Activated naive CD4-positive, alpha-beta T cell (primary cell): Measurements from ENCODE around the gene COQ5.
"Not testable (repeated sequence)": the region's sequence is repeated elsewhere in the genome, so short reads cannot be mapped to it uniquely, and the experiment has no call there.

Source experiments
- DNase-seq, 4 experiments: peaks; one replicate each; lab custom pipeline; 2025; lab: John Stamatoyannopoulos, UW

COQ5 gene, protein sequence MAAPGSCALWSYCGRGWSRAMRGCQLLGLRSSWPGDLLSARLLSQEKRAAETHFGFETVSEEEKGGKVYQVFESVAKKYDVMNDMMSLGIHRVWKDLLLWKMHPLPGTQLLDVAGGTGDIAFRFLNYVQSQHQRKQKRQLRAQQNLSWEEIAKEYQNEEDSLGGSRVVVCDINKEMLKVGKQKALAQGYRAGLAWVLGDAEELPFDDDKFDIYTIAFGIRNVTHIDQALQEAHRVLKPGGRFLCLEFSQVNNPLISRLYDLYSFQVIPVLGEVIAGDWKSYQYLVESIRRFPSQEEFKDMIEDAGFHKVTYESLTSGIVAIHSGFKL

DNA sequence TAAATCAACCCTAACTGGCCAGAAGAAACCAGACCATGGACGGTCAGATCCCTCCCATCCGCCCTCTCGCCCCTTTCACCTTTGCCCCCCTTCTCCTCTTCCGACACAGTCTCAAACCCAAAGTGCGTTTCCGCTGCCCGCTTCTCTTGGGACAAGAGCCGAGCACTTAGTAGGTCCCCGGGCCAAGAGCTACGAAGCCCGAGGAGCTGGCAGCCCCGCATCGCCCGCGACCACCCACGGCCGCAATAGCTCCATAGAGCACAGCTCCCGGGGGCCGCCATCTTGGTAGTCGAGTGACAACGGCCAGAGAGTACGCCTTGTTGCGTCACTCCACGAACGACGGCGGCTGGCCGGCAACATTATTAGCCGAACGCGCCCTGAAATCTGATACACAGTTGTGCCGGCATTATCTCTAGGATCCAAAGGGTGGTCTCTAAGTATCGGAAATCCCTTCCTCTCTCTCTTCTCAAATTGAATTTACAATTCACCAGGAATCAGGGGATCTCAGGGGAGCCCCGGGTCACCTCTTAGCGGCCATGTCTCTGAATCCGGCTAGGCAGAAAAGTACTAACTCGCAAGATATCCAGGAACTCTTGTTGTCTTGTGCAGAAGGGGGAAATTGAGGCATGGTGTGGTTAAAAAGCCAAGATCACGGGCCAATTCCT is at the start of gene COQ5:
TSS of gene COQ5 (minus strand) at position 298 of the 665 bp plus-strand sequence. CDS start at position 281, 17 bp downstream.
- peak; percentile 48 to 77 (median 68) for DNase-seq

DNA sequence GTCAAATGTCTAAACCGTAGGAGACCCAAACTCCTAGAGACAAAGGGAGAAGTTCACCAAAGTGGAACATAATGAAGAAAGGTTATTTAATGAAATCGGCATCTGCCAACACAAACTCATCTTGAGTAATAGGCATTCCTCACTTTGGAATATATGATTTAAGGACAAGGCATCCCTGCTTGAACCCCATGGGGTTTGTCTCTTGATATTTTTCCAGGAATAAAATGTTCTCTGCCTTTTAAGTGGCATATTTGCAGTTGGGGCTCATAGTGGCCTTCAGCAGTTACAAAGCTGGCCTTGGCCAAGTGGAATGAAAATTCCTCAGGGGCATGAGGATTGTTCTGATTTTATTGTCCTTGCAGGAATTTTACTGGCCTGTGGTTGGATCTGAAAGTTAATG is 45.1 kb upstream of the COQ5 start:
- DNase-seq: no peak

DNA sequence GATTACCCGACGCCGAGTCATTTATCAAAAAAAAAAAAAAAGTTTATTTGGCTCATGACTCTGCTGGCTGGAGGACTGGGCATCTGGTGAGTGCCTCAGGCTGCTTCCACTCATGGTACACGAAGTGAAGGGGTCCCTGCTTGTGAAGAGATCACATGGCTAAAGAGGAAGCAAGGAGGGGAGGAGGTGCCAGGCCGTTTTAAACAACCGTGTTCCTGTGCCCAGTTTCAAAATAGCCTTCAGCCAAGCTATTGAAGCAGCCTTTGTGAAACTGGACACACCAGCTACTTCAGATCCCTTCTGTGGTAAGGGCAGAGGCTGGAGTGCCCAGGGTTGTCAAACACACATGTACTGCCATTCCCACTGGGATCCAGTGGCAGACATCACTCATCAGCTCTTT is 44.6 kb upstream of the COQ5 start:
- DNase-seq: no peak

DNA sequence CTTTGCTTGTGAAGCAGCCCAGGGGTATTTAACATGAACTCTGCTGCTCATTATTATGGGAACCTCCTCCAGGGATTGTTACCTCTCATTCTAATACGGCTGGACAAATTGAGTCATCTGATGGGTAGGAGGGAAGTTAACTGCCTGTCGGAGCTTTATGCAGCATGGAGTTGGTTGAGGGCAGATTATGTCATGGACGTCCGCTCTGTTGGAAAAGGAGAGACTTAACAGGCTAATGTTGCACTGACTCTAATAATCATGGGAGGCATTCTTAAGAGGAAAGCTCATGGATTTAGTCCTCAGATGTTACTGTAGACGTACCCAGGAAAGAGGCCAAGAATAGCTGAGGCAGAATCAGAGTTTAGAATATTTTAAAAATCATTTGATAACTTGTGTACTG is 42.3 kb upstream of the COQ5 start:
- no peak for DNase-seq

DNA sequence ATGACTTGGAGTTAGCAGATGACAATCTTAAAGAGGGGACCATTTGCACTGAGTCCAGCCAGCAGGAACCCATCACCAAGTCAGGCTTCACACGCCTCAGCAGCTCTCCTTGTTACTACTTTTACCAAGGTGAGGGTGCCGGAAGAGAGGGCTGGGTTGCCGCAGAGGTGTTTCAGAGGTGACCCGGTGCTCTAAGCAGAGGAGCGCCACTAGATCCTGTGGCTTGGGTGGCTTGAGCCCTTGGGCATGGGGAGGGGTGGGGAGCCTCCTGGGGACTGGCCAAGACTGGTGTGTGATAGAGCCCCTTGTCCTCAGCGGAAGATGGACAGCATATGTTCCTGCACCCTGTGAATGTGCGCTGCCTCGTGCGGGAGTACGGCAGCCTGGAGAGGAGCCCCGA is 34.5 kb upstream of the COQ5 start:
- DNase-seq: no peak

DNA sequence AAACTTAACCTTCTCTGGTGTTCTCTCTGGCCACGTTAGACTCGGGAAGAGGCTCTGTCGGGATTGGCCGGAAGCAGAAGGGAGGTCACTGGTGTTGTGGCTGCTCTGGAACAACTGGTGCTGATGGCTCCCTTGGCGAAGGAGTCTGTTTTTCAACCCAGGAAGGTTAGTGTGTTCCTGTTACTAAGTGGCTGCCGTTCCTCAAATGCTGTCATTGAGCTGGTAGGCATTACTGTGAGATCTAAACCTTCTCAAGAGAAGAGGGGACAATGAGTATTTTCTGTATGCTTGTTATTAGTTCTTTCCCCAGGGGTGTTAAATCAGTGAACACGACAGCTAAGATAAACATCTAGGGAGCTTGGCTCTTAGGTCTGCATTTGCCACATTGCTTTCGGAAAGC is 33.9 kb upstream of the COQ5 start:
- DNase-seq: no peak

DNA sequence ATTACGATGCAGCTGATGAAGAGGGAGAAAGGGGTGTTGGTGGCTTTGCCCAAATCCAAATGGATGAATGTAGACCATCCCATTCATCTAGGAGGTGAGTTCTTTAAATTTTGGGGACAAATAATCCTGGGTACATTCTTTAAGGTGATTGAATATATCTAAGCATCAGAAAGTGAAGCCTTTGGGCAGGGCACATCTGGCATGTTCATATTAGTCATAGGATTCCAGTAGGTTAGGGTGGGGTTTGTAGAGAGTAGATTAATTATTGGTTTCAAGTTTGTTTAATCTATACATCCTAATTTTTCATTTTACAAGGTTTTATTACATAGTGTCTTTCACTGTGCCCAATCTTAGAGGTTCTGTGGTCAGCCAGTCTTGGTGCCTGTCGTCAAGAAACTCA is 28.6 kb upstream of the COQ5 start:
- DNase-seq: no peak

DNA sequence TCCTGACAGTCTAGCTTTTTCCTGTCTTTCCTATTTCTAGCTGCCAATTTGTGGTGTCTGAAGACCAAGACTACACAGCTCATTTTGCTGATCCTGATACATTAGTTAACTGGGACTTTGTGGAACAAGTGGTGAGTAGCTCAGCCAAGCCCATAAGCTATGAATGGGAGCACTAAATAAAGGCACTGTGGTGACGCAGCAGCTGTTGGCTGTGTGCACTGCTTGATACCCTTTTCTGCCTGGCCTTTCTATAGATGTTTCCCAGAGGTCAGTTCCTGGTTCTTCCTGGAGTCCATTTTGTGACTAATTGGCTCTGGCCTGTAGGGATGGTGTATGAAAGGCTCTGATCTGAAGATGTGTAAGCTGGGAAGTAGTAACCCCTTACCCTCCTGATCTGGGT is 25.7 kb upstream of the COQ5 start:
- DNase-seq: no peak

DNA sequence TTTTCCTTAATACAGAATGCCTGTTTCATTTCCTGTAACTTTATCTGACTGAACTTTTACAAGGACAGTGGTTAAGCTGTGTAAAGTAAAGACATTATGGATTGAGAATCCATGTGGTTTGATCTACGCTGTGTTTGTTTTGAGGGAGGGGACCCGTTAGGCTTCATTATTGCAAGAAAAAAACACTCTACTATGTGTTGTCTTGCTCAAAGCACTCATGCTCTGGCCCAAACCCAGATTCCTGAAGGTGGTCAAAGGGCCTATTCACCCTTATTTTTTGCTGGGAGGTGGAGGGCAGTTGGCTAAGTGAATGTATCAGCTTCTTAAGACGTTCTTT is 17.1 kb upstream of the COQ5 start:
- DNase-seq: no peak

DNA sequence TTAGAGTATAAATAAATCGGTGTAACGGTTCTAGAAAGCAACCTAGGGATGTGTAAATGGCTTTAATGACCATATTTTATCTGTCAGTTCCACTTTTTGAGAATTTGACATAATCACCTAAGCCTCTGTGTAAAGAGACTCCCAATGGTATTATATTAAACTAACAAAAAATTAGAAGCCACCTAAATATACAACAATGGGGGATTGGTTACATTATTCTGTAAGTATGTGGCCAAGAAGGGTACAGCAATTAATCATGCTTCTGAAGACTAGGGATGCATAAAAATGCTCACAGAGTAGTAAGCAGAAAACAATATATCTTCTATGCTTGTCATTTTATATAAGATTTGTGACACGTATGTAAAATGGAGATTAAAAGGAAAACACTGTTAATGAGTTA is 15.7 kb upstream of the COQ5 start:
- no peak for DNase-seq

DNA sequence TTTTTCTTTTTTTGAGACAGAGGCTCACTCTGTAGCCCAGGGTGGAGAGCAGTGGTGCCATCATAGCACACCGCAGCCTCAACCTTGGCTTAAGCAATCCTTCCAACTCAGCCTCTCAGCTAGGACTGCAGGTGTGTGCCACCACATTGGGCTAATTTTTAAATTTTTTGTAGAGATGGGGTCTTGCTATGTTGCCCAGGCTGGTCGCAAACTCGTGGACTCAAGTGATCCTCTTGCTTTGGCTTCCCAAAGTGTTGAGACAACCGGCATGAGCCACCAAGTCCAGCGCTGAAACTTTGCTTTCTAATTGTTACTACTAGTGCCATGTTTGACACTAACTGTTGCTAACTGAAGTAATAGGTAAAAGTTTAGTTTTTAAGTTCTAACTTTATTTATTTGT is 13.2 kb upstream of the COQ5 start:
- no peak for DNase-seq

DNA sequence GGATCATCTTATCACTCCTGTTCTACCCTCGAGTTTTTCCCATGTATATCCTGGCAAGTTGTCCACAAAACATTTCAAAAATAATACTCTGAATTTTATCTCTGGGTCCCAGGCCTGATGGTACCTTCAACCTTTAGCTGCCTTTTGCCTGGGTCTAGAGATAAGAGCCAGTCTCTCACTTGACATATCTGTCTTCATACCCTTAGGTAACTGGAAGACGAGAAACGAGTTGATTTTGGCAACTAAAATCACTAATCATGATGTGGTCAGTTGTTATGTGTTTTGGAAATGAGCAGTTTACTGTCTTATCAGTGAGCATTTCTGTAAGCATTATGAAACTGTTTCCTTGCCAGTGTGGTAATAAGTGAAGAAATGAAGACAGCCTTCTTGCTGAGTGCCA is 11.5 kb upstream of the COQ5 start:
- no peak for DNase-seq

DNA sequence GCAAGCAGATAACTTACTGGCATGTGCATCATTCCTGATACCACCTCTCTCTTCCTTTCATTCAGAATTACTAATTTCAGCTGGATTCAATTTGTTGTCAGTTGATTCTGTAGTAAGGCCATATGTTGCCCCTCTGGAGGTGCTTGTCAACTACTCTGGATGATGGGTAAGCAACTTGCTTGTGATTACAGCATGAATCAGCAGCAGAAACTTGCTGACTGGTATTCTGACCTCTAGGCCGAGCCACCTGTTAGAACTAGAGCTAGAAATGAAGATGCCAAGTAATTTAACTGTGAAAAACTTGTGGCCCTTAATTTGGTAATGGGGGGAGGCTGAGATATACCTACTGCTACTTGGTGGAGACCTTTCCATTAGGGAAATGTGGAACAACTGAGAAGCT is 10.3 kb upstream of the COQ5 start:
- no peak for DNase-seq

DNA sequence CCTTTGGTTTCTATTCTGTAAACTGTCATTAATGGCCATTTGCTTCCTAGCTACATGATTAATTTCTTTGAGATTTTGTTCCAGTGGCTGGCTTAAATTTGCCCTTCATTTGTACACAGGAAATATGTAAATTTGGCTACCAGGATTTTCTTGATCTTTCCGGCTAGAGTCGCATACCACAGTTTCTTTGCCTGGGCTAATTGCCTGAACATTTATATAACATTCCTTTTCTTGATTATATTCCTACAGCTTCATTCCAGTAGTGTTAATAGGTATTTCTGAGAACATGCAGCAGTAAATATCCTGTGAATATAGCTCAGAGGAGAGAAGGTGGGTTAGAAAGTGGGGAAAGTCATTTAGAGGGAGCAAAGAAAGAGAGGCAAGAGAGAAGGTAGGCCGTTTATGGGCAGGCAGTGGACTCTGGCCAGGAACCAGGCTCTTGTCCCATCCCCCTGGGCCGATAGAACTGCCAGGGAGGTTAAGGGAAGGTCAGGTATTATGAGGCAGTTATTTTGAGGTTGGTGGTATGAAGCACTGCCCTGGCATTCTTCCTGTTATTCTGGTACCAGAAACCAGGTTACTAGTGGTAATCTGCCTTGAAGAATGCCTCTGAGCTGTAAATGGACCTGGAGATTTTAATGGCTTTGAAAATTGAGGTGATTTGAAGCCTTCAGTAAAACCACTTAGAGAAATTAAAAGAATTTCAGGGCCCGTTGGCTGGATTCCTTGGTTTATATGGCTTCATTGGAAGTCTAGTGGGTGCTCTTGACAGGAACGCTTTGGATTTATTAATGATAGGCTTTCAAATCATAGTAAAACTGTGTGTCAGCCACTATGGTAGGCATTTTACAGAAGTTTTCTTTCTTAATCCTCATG is 9.6 kb upstream of the COQ5 start:
- DNase-seq: no peak

DNA sequence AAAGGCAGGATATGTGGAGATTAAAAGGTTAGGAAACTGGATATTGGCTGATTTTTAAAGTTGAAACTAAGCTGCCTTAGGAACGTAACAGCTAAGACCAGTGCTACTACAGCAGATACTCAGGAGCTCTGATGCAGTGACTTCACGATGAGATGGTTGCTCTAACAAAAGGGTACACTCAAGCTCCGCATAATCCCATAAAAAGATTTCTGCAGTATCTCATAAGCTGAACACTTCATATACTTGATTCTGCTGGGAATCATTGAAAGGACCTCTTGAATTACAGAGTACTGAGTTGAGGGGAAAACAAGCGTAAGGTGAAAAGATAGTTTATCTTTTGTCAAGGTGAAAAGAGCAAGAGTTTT is 8.9 kb upstream of the COQ5 start:
- DNase-seq: no peak

DNA sequence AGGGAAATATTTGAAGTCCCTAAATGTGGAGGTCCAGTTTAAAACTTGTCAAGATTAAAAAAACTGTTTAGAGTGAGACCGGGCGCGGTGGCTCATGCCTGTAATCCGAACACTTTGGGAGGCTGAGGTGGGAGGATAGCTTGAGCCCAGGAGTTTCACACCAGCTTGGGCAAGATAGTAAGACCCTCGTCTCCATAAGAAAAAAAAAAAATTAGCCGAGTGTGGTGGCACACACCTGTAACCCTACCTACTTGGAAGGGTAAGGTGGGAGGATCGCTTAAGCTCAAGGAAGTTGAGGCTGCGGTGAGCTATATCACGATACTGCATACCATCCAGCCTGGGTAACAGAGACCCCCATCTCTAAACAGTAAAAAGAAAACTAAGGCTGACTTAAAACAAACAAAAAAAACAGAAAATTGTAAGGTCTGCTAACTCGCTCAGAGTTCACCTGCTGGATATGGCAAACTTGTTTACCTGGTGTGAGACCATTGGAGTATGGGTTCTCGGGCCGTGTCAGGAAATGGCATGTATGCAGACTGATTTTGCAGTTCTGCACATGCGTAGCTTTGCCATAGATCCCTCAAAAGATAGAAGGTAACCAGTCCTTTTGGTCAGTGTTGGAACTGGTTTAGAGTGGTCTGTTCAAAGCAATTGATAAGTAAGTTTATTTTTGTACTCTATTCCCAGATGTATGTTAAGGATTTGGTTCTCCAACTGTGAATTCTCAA is 7.3 kb upstream of the COQ5 start:
- DNase-seq: no peak

DNA sequence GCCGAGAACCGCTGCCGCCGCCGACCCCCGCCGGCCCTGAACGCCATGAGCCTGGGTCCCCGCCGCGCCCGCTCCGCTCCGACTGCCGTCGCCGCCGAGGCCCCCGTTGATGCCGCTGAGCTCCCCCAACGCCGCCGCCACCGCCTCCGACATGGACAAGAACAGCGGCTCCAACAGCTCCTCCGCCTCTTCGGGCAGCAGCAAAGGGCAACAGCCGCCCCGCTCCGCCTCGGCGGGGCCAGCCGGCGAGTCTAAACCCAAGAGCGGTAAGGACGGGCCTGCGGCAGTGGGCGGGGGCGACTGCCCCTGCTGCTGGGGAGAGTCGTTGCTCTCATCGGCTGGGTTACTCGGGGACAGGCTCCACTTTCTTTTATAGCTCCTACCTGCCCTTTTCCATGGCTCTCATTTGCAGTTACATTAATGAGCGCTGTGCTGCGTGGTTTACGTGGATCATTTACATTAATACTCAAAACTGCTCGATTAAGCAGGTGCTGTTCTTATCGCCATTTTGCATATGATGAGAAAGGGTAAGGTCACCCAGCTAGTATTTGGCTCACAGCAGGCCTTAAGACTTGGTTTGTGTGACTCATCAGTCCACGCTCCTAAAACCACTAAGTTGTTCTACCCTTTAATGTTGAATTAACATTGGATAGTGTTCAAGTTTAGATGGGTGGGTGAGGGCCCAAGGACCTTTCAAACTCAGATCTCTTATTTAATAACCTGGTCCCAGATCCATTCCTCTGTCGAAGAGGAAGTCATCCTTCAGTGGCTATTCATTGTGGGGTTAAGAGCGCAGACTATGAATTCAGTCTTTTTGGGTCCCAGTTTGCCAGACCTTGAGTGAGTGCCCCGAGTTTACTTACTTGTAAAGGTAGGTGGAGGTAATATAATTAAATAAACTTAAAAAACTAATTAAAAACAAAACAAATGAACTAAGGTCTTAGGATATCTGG is 6.0 kb upstream of the COQ5 start:
- DNase-seq: peak; percentile 26 to 34 (median 32)

DNA sequence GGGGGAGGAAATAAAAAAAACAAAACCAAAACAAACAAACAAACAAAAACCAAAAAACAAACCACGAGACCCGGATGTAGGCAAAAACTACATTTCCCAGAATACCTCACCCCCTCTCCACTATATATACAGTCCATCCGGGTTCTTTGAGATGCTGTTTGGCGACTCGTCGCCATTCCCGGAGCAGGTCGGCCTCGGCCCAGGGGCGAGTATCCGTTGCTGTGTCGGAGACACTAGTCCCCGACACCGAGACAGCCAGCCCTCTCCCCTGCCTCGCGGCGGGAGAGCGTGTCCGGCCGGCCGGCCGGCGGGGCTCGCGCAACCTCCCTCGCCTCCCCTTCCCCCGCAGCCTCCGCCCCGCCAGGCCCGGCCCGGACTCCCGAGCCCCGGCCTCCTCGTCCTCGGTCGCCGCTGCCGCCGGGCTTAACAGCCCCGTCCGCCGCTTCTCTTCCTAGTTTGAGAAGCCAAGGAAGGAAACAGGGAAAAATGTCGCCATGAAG is 5.3 kb upstream of the COQ5 start, which contains the start of gene RNF10:
TSS of gene RNF10 (plus strand) at position 154 of the 500 bp plus-strand sequence. CDS start 456 bp downstream, outside the sequence.
- DNase-seq: peak; percentile 21 to 57 (median 40)

DNA sequence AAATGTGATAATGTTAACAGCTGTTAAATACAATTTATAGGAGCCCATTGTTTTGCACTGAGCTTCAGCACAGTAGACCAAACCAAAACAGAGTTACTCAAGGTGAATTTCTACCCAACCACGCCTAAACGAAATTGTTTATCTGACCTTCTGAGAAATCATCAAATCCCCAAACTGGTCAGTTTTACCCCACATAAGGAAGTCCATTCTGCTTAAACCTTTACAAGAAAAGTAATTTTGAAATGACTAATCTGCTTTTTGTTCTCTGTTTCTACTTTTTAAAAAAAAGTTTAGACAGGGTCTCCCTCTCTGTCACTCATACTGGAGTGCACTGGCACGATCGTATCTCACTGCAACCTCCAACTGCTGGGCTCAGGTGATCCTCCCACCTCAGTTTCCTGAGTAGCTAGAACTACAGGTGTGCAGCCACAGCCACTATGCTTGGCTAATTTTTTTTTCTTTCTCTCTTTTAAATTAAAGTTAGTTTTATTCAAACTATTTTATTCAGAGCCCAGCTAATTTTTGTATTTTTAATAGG is 3.8 kb upstream of the COQ5 start:
- no peak for DNase-seq

DNA sequence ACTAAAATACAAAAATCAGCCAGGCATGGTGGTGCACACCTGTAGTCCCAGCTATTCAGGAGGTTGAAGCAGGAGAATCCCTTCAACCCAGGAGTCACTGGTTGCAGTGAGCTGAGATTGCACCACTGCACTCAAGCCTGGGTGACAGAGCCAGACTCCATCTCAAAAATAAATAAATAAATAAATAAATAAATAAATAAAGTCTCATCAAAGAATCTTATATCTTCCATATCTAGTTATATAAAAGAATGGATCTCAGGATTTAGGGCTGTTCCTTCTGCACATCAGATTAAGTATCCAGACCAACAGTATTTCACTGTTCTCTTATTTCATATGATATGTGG is 1.4 kb upstream of the COQ5 start:
- DNase-seq: not testable (repeated sequence)
